GM19043 (cell line): ENCODE measurements around the gene ERICH2.

ENCODE experiments used
- ATAC-seq: cut with Tn5 transposase; IDR thresholded peaks from one replicate; pipeline ENCODE4 v1.9.1; 2021; ENCODE audit warnings: low read depth; ENCODE audit not compliant: unreplicated experiment

Gene ERICH2

DNA sequence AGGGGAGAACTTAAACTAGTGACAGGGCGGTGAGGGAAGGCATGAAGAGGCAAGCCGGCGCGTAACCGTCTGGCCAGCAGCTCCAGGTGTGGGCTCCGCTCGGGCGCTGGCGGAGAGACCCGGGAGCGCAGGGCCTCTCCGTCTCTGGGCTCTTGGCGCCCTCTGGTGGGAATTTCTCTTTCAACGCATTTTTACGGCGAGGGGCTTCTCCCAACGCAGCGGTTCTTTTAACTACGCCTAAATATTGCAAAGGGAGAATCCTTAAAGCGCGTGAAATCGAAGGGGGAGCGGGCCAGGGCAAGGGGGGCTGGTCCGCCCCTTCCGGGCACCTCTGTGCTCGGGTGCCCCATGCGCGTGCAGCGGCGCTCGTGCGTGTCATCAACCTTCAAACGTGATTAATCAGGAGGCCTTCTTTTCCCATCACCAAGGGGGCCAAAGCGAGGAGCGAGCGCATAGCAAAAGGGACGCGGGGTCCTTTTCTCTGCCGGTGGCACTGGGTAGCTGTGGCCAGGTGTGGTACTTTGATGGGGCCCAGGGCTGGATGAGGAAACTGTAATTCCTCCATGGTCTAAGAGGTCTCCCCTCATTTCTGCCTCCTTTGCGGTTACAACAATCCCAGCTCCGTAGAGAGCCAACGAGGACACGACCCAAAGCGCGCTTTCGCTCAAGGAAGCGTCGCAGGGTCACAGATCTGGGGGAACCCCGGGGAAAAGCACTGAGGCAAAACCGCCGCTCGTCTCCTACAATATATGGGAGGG lies 45.7 kb downstream of the ERICH2 start:
- no peak for ATAC-seq

DNA sequence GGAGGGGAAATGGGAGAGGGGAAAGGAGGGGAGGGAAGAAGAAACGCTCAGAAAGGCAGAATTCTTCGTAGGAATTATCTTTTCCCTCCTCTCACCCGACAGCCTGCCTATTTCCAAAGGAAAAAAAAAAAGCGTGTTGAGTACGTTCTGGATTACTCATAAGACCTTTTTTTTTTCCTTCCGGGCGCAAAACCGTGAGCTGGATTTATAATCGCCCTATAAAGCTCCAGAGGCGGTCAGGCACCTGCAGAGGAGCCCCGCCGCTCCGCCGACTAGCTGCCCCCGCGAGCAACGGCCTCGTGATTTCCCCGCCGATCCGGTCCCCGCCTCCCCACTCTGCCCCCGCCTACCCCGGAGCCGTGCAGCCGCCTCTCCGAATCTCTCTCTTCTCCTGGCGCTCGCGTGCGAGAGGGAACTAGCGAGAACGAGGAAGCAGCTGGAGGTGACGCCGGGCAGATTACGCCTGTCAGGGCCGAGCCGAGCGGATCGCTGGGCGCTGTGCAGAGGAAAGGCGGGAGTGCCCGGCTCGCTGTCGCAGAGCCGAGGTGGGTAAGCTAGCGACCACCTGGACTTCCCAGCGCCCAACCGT lies 46.4 kb downstream of the ERICH2 start, which contains the start of gene GAD1:
Gene GAD1 (plus strand): TSS at position 384 of the 589 bp plus-strand sequence. CDS start 1,705 bp downstream, outside the sequence.
- no peak for ATAC-seq

DNA sequence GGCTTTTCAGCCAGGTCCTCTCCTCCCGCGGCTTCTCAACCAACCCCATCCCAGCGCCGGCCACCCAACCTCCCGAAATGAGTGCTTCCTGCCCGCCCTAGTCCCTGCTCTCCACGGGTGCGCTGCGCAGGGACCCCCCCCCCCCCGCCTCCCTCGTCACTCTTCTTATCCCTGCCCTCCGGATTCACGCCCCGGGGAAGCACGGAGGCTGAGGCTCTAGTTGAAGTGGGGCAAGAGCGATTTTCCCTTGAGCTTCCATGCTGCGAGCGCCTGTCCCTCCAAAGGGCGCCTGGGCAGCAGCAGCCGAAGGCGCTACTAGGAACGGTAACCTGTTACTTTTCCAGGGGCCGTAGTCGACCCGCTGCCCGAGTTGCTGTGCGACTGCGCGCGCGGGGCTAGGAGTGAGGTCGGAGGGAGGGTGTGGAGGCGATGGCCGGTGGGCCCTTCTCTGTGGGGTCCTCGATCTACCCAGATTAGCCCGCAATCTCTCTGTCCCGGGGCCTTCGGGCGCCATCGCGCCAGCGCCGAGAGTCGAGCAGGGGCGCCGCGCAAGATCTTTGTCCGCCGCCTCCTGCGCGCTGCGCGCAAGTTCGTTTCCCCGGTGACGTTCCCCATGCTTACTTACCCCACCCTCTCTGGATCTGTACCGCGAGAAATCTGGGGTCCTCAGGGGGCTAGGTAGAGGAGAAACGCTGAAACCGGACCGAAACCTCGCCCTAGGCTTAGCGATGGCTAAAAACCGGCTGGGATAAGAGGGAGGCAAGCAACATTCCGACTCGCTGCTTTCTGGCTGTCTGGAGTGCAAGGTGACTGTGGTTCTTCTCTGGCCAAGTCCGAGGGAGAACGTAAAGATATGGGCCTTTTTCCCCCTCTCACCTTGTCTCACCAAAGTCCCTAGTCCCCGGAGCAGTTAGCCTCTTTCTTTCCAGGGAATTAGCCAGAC lies 47.2 kb downstream of the ERICH2 start:
- ATAC-seq: no peak

DNA sequence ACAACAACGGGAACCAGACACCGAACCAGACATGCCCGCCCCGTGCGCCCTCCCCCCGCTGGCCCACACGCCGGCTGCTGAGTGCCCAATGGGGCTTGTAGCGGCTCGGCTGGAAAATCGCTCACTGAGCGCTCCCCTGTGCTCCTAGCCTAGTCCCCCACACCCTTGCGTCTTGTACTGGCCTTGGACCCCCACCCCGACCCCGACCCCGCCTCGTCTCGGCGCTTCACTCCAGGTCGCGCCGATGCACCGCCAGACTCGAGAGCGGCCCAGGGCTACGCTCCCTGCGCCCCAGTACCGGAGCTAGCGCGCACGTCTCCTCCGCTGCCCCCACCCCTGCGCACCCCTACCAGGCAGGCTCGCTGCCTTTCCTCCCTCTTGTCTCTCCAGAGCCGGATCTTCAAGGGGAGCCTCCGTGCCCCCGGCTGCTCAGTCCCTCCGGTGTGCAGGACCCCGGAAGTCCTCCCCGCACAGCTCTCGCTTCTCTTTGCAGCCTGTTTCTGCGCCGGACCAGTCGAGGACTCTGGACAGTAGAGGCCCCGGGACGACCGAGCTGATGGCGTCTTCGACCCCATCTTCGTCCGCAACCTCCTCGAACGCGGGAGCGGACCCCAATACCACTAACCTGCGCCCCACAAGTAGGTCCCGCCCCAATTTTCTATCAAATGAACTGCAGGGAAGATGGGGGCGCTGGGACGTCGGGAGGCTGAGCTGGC lies 48.0 kb downstream of the ERICH2 start:
- no peak for ATAC-seq

DNA sequence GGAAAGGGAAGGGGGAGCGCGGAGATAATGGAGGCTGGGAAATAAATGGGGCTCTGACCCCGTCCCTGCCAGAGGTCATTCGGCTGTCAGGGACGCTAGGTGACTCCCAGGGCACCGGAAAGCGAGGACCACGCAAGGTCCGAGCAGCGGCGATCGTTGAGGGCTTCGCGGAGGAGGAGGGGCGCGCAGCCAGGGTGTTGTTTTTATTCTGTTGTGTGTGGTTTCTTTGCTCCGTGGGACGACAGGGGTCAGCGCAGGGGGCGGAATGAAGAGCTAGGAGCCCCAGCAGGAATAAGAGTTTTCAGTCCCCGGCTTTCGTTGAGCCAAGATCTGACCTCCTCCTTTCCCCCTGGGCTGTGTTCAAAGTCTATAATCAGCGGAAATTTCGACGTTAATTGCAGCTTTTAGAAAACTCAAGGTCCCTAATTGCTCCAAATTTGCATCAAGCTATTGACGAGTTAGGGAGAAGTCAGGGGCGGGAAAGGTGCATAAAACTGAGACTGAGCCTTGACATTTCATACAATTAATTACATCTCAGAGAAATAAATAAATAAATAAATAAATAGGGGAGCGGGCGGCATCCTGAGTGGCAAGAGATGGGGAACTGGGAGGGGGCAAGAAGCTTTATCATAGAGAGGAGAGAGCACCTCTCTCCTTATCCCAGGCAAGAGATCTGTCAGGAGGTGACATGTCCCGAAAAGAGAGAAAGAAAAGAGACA lies 48.7 kb downstream of the ERICH2 start:
- ATAC-seq: no peak

DNA sequence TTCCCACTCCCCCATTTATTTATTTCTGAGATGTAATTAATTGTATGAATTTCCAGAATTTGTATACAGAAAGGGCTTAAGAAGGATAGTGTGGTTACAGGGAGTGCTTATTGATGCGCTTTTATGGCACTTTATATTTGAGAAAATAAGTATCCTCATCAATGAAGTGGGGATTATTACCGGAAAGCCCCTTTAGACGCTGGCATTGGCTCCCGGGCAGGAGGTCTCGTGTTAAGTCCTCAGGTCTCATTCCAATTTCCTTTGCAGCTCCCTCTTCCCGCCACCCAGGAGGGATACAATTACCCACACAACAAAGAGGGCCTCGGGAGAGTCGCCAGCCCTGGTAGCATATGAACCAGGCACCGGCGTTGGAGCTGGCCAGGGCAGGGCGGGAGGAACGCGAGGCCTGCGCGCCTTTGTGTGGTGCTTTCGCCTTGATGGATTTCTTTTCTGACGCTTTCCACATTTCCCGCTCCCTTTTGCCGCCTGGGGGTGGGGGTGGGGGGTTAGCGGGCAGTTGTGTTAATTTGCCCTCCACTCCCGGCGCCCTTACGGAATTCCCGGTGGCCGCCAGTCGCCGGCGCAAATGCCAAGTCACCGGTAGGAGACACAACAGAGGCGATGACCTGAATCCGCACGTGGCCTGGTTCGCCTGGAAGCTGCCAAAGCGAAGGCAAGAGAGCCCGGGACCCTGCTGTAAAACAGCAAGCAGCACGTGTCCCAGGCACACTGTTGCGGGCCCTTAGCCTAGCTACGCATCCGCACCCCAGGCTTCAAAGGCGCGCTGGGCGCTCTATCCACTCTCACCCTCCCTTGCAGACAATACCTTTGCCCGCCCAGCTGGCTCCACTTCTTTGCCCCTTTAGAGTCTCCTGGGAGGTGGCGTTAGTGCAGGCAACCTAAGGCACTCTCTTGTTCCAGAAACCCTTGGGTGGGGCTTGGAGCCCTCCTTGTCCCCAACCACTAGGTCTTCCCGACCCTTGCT lies 49.8 kb downstream of the ERICH2 start:
- no peak for ATAC-seq

DNA sequence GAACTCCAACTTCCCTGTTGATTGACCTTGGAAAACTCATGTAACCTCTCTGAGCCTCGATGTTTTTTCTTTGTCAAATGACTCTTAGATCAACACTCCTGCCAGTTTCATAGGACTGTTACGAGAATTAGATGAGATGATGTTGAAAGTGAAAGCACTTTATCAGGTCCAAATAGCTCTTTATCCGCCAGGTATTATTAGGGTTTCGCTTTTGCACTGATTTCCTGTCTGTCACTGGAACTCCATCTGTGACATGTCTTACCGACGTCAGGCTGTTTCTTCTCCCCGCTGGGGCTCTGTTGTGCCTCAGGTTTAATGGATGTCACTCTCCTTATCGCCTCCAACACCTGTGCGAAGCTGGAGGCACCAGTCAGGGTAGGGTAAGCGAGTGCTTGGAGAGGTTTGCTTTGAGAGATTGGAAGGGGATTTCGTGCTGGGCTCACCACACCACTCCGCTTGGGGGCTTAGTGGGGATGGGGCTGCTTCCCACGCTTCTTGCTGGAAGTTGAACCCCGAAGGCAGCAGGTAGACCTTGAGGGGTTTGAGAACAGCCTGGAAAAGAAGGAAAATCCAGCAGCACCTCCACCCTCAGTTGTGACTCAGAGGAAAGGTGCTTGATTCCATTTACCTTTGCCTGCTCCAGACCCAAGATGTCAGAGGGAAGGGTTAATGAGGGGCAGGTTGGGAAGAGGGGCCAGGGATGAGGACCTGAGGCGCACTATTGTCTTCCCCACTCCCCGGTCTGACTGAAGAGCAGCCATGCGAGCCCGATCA lies 50.8 kb downstream of the ERICH2 start:
- no peak for ATAC-seq

DNA sequence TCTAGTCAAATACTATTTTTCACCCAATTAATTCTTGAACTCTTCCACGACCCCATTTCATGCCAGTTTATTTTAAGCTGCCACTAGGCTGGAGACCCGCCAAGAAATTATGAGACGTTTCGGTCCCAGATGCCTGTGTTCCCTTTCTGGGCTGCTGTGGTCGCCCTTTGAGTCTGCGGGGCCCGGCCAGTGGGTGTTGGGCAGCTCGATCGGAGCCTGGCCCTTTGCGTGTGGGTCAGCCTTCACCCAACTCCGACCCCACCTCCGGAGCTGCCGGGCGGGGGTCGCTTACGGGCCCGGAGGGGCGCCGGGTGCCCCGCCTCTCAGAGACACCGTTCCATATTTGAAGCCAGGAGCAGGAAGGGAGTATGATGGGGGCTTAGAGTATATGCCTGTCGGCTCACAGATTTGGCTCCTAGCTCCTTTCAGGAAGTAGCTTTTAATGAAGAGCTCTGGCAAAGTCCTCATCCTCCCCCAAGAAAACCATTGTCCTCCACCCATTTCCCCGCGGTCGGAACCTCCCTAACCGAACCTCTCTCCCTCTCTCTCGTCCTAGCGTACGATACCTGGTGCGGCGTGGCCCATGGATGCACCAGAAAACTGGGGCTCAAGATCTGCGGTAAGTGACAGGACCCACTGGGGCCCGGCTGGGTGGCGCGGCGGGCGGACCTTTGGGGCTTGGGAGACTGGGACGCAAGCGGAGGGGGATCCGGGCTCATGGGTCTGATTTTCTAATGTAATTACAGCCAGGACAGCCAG lies 51.5 kb downstream of the ERICH2 start:
- no peak for ATAC-seq

DNA sequence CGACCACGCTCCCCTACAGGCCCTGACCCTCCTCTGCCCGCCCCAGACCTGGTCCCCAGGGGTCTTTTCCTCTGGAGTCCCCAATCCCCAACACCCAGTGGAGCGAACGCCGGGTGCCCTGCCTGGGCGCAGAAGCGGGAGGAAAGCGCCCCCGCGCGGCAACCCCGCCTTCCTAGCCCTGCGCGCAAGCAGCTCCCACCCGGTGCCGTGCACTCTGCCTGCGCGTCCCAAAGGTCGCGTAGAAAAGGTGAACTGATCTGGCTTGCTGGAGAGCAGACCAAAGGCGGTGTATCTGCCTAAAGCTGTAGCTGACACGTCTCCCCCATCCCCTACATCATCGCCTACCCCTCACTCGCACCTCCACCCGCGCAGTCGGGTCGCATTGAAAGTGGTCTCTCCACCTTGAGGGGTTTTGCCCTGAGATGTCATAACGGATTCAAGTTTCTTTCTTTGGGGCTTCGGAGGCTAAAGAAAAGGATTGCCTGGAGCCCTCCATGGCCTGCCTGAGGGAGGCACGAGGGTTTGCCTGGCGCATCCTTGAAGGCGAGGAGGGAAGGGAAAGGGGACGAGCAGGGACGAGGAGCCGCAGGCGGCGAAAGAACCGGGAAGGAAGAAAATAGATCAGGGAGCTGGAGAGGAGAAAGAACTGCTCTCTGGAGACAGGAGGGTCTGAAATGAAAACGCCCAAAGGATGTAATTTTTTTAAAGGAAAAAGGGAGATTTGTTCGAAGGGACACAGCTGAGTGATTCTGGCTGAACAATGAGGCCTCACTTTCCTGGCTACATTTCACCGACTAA lies 52.3 kb downstream of the ERICH2 start:
- ATAC-seq: no peak

DNA sequence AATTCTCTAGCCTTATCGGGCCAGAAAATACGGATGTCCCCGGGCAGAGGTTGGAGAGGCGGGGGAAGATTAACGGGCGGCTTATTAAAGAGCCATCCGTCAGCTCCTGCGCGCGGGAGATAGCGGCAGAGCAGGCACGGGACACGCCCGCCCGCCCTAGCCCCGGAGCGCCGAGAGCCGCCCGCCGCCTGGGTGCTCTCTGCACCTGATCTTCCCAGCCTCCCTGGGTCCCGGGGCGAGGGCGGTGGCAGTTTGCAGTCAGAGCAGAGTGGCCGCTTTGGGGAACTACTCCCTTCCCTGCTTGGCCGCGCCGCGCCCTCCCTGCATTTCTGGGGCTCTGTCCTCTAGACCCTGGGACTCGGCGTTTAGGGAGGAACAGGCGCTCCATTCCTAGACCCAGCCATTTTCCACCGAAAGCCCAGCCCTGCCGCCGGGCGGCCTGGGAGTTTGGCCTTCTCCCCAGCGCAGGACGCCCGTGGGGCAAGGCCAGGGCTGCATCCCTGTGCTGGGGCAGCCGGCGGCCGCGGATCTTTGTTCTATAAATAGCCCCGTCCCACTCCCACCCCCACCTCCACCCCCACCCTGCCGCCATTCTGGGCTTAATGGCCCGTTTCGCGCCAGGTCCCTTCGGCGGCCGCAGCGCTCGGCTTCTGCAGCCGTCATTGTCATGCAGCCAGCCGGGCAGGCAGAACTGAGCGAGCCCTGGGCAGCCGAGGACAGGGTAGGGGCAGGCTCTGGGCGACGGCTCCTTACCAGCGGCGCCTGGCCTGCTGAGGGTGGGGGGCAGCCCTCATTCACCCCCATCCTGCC lies 53.1 kb downstream of the ERICH2 start:
- no peak for ATAC-seq

DNA sequence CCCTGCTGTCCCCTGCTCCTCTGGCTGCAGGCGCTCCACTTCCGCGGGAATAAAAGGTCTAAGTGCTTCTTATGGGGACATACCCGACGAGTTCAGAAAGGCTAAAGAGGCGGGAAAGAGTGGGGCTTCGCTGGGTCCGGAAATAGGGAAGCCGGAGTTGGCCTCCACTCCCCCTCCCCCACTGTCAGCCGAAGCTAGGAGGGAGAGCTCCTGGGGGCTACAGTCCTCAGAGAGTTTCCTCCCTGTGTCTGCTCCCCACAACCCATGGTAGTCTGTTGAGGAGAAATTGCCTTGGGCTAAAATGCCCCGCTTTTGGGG lies 53.7 kb downstream of the ERICH2 start:
- no peak for ATAC-seq

DNA sequence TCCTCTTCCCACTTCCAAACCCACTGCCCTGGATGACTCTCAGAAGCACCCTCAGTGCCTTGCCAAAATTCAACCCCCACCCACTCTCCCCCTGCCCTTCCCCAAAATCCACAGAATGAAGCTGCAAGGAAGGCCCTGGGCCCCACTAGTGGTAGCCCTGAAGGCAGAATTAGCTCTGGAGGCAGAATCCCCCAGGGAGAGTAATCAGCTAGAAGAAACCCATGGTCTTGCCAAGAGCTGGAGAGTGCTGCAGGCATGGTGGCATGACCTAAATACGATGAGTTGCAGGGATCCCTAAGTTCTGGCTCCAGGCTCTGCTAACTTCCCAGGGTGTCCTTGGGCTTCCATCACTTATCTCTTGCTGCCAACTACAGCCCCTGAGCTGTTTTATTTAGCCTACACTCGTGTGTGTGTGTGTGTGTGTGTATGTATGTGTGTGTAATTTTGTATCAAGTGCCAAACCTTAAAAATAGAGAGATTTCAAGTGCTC lies 54.4 kb downstream of the ERICH2 start:
- no peak for ATAC-seq

DNA sequence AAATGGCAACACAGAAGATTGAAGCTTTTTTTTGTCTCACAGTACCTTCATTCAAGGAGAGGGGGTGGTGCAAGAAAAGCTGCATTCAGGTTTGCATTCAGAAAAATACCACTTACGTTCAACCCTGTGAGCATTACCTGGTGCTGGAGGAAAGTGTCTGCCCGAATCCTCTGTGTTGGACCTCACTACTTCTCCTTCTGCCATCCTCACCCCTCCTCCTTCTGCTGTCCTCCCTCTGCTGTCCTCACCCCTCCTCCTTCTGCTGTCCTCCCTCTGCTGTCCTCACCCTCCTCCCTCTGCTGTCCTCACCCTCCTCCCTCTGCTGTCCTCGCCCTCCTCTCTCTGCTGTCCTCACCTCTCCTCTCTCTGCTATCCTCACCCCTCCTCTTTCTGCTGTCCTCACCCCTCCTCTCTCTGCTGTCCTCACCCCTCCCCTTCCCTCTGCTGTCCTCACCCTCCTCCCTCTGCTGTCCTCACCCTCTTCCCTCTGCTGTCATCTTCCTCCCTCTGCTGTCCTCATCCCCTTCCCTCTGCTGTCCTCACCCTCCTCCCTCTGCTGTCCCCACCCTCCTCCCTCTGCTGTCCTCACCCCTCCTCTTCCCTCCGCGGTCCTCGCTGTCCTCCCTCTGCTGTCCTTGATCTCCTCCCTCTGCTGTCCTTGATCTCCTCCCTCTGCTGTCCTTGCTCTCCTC lies 57.8 kb downstream of the ERICH2 start:
- no peak for ATAC-seq

DNA sequence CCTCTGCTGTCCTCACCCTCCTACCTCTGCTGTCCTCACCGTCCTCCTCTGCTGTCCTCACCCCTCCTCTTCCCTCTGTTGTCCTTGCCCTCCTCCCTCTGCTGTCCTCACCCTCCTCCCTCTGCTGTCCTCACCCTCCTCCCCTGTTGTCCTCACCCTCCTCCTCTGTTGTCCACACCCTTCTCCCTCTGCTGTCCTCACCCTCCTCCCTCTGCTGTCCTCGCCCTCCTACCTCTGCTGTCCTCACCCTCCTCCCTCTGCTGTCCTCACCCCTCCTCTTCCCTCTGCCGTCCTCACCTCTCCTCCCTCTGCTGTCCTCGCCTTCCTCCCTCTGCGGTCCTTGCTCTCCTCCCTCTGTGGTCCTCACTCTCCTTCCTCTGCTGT lies 58.3 kb downstream of the ERICH2 start:
- no peak for ATAC-seq

DNA sequence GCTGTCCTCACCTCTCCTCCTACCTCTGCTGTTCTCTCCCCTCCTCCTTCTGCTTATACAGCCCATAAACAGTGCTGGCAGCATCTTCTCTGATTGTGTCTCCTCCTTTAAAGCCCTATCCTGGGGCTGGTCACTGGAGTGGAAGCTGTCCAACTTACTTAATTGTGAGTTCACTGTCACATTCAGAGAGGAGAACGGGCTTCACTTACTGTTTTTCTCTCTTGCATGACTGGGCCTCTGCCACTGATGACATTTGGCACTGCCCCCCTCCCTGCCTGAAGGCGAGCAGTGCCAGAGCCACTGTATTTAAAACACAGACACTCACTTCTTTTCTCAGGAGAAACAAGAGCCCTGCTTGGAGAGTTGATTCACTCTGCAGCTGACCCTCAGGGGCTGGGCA lies 58.9 kb downstream of the ERICH2 start:
- no peak for ATAC-seq
